K562 (cell line): ENCODE results near the gene ZNF319. TPM values are rescaled to one million over a fixed set of nuclear protein-coding genes. Genes with fewer than 3 reads are reported as not detected.

Experiments used
- CGGBP1 ChIP-seq: fragments of 250-450 bp; sonication (Bioruptor Pico); IDR thresholded peaks from 2 replicates; pipeline ENCODE4 v1.9.0; 2021; ENCODE audit warnings: mild to moderate bottlenecking
- HNRNPL ChIP-seq: fragments of 200-400 bp; formaldehyde crosslinking; IDR thresholded peaks from 2 replicates; pipeline ENCODE4 v1.6.1; 2017; ENCODE audit warnings: low read depth, mild to moderate bottlenecking, low read length
- IFI16 ChIP-seq: fragments of 250-450 bp; sonication (Bioruptor Pico); IDR thresholded peaks from 2 replicates; pipeline ENCODE4 v2.1.2; 2022; ENCODE audit warnings: mild to moderate bottlenecking, inconsistent platforms
- IRF1 ChIP-seq: sonication (generic); formaldehyde crosslinking; IDR thresholded peaks from 2 replicates; pipeline ENCODE4 v1.8.0; 2022; ENCODE audit warnings: missing genetic modification reagents, mild to moderate bottlenecking, borderline replicate concordance
- MBD1 ChIP-seq: fragments of 250-450 bp; sonication (Bioruptor Pico); IDR thresholded peaks from 2 replicates; pipeline ENCODE4 v1.8.0; 2022; ENCODE audit warnings: inconsistent platforms
- MGA ChIP-seq: fragments of 450-650 bp; IDR thresholded peaks from 2 replicates; pipeline ENCODE4 v1.6.1; 2016; ENCODE audit warnings: mild to moderate bottlenecking, moderate library complexity
- ZNF592 ChIP-seq: fragments of 450-650 bp; IDR thresholded peaks from 2 replicates; pipeline ENCODE4 v1.6.1; 2017; ENCODE audit warnings: antibody characterized with exemption, mild to moderate bottlenecking
- polyA plus RNA-seq, 8 experiments: library from polyadenylated mRNA; depleted of rRNA in 4 of 8; stranded (reverse) in 5 of 8; unstranded in 3 of 8; fragments of >200 nt; fragmentation: Nextera tagmentation in 2 of 8; fragmentation: Illumina TruSeq in 1 of 8; extraction: Ambion mirVana in 2 of 8; extraction: Trizol in 1 of 8; gene quantifications; 2 replicates each; pipeline versions ENCODE4 v1.2.1 to v1.2.3, GENCODE V29; 2011 to 2014; ENCODE audit warnings: inconsistent platforms in 1 of 8, missing spikeins in 1 of 8
- total RNA-seq, 7 experiments: library from RNA; depleted of rRNA in 6 of 7; stranded (reverse); fragments of >200 nt in 6 of 7; fragmentation: Illumina TruSeq in 2 of 7; extraction: Trizol in 2 of 7; gene quantifications; 2 replicates each; pipeline versions ENCODE4 v1.2.1 to v1.2.3, GENCODE V29; 2011 to 2021; ENCODE audit warnings: low replicate concordance in 1 of 7

Gene ZNF319
- total and polyA plus RNA-seq, 9 of the 15 experiments (the other 6 are each of a cell fraction or from before 2014, with no cell fraction given): 0.20 to 5.7 (median 1.4) TPM

- TF ChIP-seq MGA: peak; percentile 83
- TF ChIP-seq IFI16: no peak
- TF ChIP-seq MBD1 (CRISPR knock-in tag): 0 out of 2 replicates have a peak, but pooled peaks have one; percentile 55
- TF ChIP-seq ZNF592: peak; percentile 35; the same call in 1 of the 2 replicates
- TF ChIP-seq IRF1 (CRISPR knock-in tag): no peak
- TF ChIP-seq CGGBP1 (CRISPR knock-in tag): no peak
- peak; percentile 68 for TF ChIP-seq HNRNPL
Measured at GRCh38 chr16:57984443-57985203, 15.8 kb downstream of the ZNF319 start (continued).
